GM19099 (cell line): Measurements from ENCODE around the gene FNDC3B.

Experiments used
- POLR2A ChIP-seq: IDR thresholded peaks from 3 replicates; pipeline ENCODE4 v1.6.1; 2011; ENCODE audit warnings: low read depth; ENCODE audit not compliant: insufficient read length; ENCODE audit errors: extremely low read depth

Gene FNDC3B

GRCh38 chr3:172046268-172046915 lies 7.0 kb downstream of the FNDC3B start:
- no peak for TF ChIP-seq POLR2A

GRCh38 chr3:172047567-172048115 lies 8.3 kb downstream of the FNDC3B start:
- no peak for TF ChIP-seq POLR2A

- TF ChIP-seq POLR2A = no peak
Measured at GRCh38 chr3:172048599-172048998, 9.2 kb downstream of the FNDC3B start.

GRCh38 chr3:172051310-172051956 lies 12.1 kb downstream of the FNDC3B start:
- TF ChIP-seq POLR2A = no peak

GRCh38 chr3:172051957-172052354 lies 12.6 kb downstream of the FNDC3B start:
- no peak for TF ChIP-seq POLR2A

GRCh38 chr3:172052405-172052804 lies 13.0 kb downstream of the FNDC3B start:
- TF ChIP-seq POLR2A = no peak

GRCh38 chr3:172054115-172054764 lies 14.9 kb downstream of the FNDC3B start:
- TF ChIP-seq POLR2A = no peak

GRCh38 chr3:172056416-172056815 lies 17.0 kb downstream of the FNDC3B start:
- no peak for TF ChIP-seq POLR2A

GRCh38 chr3:172057059-172057458 lies 17.7 kb downstream of the FNDC3B start:
- TF ChIP-seq POLR2A = no peak

- no peak for TF ChIP-seq POLR2A
Measured at GRCh38 chr3:172057624-172058327, 18.4 kb downstream of the FNDC3B start.

GRCh38 chr3:172059532-172059931 lies 20.2 kb downstream of the FNDC3B start:
- no peak for TF ChIP-seq POLR2A

GRCh38 chr3:172060234-172060633 lies 20.9 kb downstream of the FNDC3B start:
- no peak for TF ChIP-seq POLR2A

GRCh38 chr3:172061724-172062184 lies 22.4 kb downstream of the FNDC3B start:
- TF ChIP-seq POLR2A = no peak

GRCh38 chr3:172062761-172063160 lies 23.4 kb downstream of the FNDC3B start:
- TF ChIP-seq POLR2A = no peak
